Epithelial cell of proximal tubule (primary cell): Measurements from ENCODE around the gene RAD51B. TPM values are rescaled to one million over a fixed set of nuclear protein-coding genes. Genes with fewer than 3 reads are reported as not detected.

Source experiments
- DNase-seq: peaks from one replicate; pipeline ENCODE4 v3.0.0-alpha.2; 2011; ENCODE audit warnings: low read depth
- H3K4me3 ChIP-seq: 2 replicates; pipeline ENCODE4 v1.5.1; 2011; ENCODE audit warnings: low read depth, mild to moderate bottlenecking, low read length
- total RNA-seq: library from RNA; depleted of rRNA; stranded (reverse); fragments of >200 nt; gene quantifications from 2 replicates; pipeline ENCODE4 v1.2.3, GENCODE V29; 2015
- TF ChIP-seq, protein P1 (sequence below): conservative IDR thresholded peaks from 2 replicates; pipeline ENCODE4 v1.5.1; 2012; ENCODE audit warnings: low read depth, mild to moderate bottlenecking, low read length

The RAD51B gene
- total RNA-seq, 1 donor from 2014 or later = 6.3 TPM

GRCh38 chr14:67933266-67933665, 113.7 kb downstream of the RAD51B start:
- DNase-seq = no peak
- no peak overlapping the region for H3K4me3 ChIP-seq
- TF ChIP-seq, protein P1, sequence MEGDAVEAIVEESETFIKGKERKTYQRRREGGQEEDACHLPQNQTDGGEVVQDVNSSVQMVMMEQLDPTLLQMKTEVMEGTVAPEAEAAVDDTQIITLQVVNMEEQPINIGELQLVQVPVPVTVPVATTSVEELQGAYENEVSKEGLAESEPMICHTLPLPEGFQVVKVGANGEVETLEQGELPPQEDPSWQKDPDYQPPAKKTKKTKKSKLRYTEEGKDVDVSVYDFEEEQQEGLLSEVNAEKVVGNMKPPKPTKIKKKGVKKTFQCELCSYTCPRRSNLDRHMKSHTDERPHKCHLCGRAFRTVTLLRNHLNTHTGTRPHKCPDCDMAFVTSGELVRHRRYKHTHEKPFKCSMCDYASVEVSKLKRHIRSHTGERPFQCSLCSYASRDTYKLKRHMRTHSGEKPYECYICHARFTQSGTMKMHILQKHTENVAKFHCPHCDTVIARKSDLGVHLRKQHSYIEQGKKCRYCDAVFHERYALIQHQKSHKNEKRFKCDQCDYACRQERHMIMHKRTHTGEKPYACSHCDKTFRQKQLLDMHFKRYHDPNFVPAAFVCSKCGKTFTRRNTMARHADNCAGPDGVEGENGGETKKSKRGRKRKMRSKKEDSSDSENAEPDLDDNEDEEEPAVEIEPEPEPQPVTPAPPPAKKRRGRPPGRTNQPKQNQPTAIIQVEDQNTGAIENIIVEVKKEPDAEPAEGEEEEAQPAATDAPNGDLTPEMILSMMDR = no peak

DNA sequence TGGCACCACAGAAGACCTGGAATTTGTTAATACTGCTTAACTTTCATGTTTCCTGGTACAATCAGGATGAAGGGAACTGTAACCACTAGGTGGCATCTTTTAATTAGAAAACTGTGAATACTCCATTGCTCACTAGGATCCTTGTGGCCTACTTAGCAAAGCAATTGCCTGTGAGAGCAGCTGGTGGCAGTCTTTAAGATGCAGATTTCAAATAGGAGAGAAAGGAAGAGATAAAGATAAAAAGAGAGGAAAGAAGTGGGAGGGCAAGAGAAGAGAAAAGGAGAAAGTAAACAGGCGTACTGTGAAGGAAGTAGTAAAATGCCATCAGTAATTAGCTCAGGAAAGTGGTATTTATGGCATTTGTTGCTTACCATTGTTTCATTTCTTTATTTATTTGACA, 114.5 kb downstream of the RAD51B start:
- H3K4me3 ChIP-seq = no peak overlapping the region
- TF ChIP-seq, protein P1 = peak; percentile 78
- DNase-seq = peak; percentile 76

DNA sequence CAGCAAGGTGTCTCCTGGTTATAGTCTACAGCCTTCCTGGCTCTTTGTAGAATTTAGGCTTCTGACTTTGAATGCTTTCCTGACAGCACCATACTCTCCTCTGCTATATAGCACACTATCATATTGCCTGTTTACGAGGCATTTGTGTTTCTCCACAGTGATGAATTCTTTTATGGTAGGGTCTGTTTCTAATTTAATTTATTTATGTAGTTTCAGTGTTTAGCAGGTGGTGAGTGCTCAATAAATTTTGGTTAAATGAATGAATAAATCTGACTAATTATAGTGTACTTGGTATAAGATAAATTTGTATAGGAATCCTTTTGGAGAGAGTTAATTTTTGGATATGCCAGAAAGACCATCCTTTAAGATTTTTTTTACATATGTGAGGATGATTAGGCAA, 115.3 kb downstream of the RAD51B start:
- no peak for DNase-seq
- no peak overlapping the region for H3K4me3 ChIP-seq
- TF ChIP-seq, protein P1 = no peak

DNA sequence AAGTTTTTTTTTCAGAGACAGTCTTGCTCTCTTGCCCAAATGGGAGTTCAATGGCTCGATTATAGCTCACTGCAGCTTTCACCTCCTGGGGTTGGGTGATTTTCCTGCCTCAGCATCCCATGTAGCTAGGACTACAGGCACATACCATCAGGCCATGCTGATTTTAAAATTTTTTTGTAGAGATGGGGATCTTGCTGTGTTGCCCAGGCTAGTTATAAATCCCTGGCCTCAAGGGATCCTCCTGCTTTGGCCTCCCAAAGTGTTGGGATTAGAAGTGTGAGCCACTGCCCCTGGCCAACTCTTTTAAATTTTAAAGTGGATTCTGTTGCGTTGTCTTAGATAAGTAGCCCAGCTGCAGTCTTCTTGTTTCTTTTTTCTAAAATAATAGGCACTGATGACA, 115.8 kb downstream of the RAD51B start:
- TF ChIP-seq, protein P1 = no peak
- DNase-seq = no peak
- no peak overlapping the region for H3K4me3 ChIP-seq

GRCh38 chr14:67938071-67938470, 118.5 kb downstream of the RAD51B start:
- H3K4me3 ChIP-seq = no peak overlapping the region
- no peak for DNase-seq
- TF ChIP-seq, protein P1 = no peak

DNA sequence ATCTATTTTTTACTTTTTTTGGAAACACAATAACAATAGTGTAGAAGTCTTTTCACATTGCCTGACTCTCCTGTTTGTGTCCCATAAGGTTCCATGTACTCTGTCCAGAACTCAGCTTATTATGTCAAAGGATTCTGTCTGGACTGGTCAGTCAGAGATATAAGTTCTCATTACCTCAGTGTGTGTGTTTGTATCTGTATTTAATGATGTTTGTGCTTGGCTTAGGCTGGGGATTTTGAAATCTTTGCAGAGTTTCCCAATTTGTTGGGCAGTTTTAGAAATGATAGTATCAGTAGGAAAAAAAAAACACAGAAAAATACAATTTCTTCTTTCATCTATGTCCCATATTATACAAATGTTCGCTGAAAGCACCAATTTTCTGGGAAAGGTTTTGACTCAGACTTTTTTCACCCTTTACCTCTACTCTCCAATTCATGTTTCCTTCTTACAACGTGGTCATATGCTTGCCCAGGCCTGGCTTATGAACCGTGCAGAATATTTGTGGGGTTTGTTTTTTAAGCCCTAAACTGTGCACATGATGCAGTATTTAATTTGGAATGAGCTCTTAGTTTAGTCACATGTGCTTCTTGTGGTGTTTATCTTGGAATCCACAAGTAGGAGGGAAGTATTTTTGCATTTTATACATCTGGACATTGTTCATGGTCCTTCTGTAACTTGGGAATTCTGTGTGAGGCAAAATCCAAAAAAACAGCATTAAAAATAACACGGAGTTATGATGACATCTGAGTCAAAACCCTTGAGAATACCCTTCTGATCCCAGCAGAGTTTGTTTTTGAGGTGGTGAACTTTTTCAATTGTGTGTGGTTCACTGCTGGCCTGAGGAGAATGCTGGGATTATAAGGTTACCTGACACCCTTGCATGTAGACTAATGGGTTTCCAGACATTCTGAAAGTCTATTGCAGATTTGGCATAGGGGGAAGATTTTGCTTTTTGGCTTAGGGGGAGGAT, 121.2 kb downstream of the RAD51B start:
- TF ChIP-seq, protein P1 = no peak
- H3K4me3 ChIP-seq = no peak overlapping the region
- peak; percentile 60 for DNase-seq

GRCh38 chr14:67941456-67942018, 122.0 kb downstream of the RAD51B start:
- no peak for DNase-seq
- TF ChIP-seq, protein P1 = no peak

More at GRCh38 chr14:67941456-67942018, 122.0 kb downstream of the RAD51B start:
- no peak overlapping the region for H3K4me3 ChIP-seq
